A673 (cell line): ENCODE results near the gene PSG4. TPM values are rescaled to one million over a fixed set of nuclear protein-coding genes. Genes with fewer than 3 reads are reported as not detected.

Source experiments
- total RNA-seq: library from RNA; stranded (reverse); gene quantifications from 2 replicates; pipeline ENCODE4 v1.2.3, GENCODE V29; 2021

PSG4 gene
- total RNA-seq, 1 experiment from 2014 or later: not detected

Other genes starting within 250 kb of the PSG4 start
- not detected in 2 replicates for gene PSG11, start 179.2 kb downstream of the PSG4 start, total RNA-seq
- not detected in 2 replicates for gene PSG2, start 122.9 kb downstream of the PSG4 start, total RNA-seq
- not detected in 2 replicates for gene PSG5, start 19.1 kb downstream of the PSG4 start, total RNA-seq
- gene PSG9, start 63.9 kb upstream of the PSG4 start, total RNA-seq: not detected in 2 replicates
- not detected in 2 replicates for gene CD177, start 148.0 kb upstream of the PSG4 start, total RNA-seq
- not detected in 2 replicates for gene TEX101, start 209.3 kb upstream of the PSG4 start, total RNA-seq